ENCODE data around the gene DNAH10. TPM values are rescaled to one million over a fixed set of nuclear protein-coding genes. Genes with fewer than 3 reads are reported as not detected.

Gene DNAH10
- total RNA-seq, 1 donor from 2014 or later = 0.31 TPM

- Mint-ChIP-seq H3K9me3 (peaks cover 14% of the 10 kb centered on the region), H3K27me3 (ENCODE audit: insufficient read depth) (peaks cover 2% of the 10 kb centered on the region), H3K36me3 (ENCODE audit: low read depth) (no peaks in the 10 kb centered on the region), H3K4me1 (ENCODE audit: low read depth) (no peaks in the 10 kb centered on the region), H3K27ac (no peak overlapping the region), H3K4me3 (no peak overlapping the region)
- DNase-seq (ENCODE audit: low spot score) = no peak
- intact Hi-C loops (cut with micrococcal nuclease) = no loop called here
Observed at GRCh38 chr12:123813349-123813748, 51.2 kb downstream of the DNAH10 start.

- H3K4me1 Mint-ChIP-seq (ENCODE audit: low read depth) = no peaks in the 10 kb centered on the region
- no peak overlapping the region for H3K27ac Mint-ChIP-seq
- H3K9me3 Mint-ChIP-seq = peaks cover 14% of the 10 kb centered on the region
- intact Hi-C loops (cut with micrococcal nuclease) = no loop called here
- H3K4me3 Mint-ChIP-seq = no peak overlapping the region
- H3K27me3 Mint-ChIP-seq (ENCODE audit: insufficient read depth) = peaks cover 4% of the 10 kb centered on the region
- no peak for DNase-seq (ENCODE audit: low spot score)
- no peaks in the 10 kb centered on the region for H3K36me3 Mint-ChIP-seq (ENCODE audit: low read depth)
Observed at GRCh38 chr12:123815968-123816367, 53.9 kb downstream of the DNAH10 start.

GRCh38 chr12:123816896-123817537, 54.9 kb downstream of the DNAH10 start:
- H3K4me1 Mint-ChIP-seq (ENCODE audit: low read depth) = no peaks in the 10 kb centered on the region

GRCh38 chr12:123822804-123823203, 60.7 kb downstream of the DNAH10 start:
- Mint-ChIP-seq H3K9me3 (no peaks in the 10 kb centered on the region), H3K27me3 (ENCODE audit: insufficient read depth) (peaks cover 9% of the 10 kb centered on the region), H3K4me3 (no peak overlapping the region), H3K36me3 (ENCODE audit: low read depth) (no peaks in the 10 kb centered on the region), H3K27ac (no peak overlapping the region), H3K4me1 (ENCODE audit: low read depth) (no peaks in the 10 kb centered on the region)
- no peak for DNase-seq (ENCODE audit: low spot score)
- intact Hi-C loops (cut with micrococcal nuclease) = no loop called here

More at GRCh38 chr12:123816896-123817537, 54.9 kb downstream of the DNAH10 start:
- H3K27ac Mint-ChIP-seq = no peak overlapping the region
- DNase-seq (ENCODE audit: low spot score) = no peak
- H3K36me3 Mint-ChIP-seq (ENCODE audit: low read depth) = no peaks in the 10 kb centered on the region
- intact Hi-C loops (cut with micrococcal nuclease) = no loop called here
- no peak overlapping the region for H3K4me3 Mint-ChIP-seq
- peaks cover 14% of the 10 kb centered on the region for H3K9me3 Mint-ChIP-seq
- peaks cover 4% of the 10 kb centered on the region for H3K27me3 Mint-ChIP-seq (ENCODE audit: insufficient read depth)

GRCh38 chr12:123828120-123828519, 66.0 kb downstream of the DNAH10 start:
- H3K4me3 Mint-ChIP-seq = no peak overlapping the region
- H3K27ac Mint-ChIP-seq = no peak overlapping the region
- DNase-seq (ENCODE audit: low spot score) = no peak
- peaks cover 10% of the 10 kb centered on the region for H3K27me3 Mint-ChIP-seq (ENCODE audit: insufficient read depth)
- no peaks in the 10 kb centered on the region for H3K9me3 Mint-ChIP-seq
- no peaks in the 10 kb centered on the region for H3K4me1 Mint-ChIP-seq (ENCODE audit: low read depth)
- no peaks in the 10 kb centered on the region for H3K36me3 Mint-ChIP-seq (ENCODE audit: low read depth)
- intact Hi-C loops (cut with micrococcal nuclease) = no loop called here

- no peaks in the 10 kb centered on the region for H3K4me1 Mint-ChIP-seq (ENCODE audit: low read depth)
- no peaks in the 10 kb centered on the region for H3K36me3 Mint-ChIP-seq (ENCODE audit: low read depth)
- no peak overlapping the region for H3K4me3 Mint-ChIP-seq
- H3K27me3 Mint-ChIP-seq (ENCODE audit: insufficient read depth) = peaks cover 10% of the 10 kb centered on the region
- H3K27ac Mint-ChIP-seq = no peak overlapping the region
- no peak for DNase-seq (ENCODE audit: low spot score)
- intact Hi-C loops (cut with micrococcal nuclease) = no loop called here
- H3K9me3 Mint-ChIP-seq = peaks cover 3% of the 10 kb centered on the region
Observed at GRCh38 chr12:123828854-123829547, 66.9 kb downstream of the DNAH10 start.

- Mint-ChIP-seq H3K27ac (no peak overlapping the region), H3K9me3 (peaks cover 3% of the 10 kb centered on the region), H3K36me3 (ENCODE audit: low read depth) (no peaks in the 10 kb centered on the region), H3K4me1 (ENCODE audit: low read depth) (no peaks in the 10 kb centered on the region), H3K4me3 (no peak overlapping the region), H3K27me3 (ENCODE audit: insufficient read depth) (peaks cover 10% of the 10 kb centered on the region)
- intact Hi-C loops (cut with micrococcal nuclease) = no loop called here
- no peak for DNase-seq (ENCODE audit: low spot score)
Observed at GRCh38 chr12:123829561-123829960, 67.5 kb downstream of the DNAH10 start.

- no peak overlapping the region for H3K4me3 Mint-ChIP-seq
- H3K36me3 Mint-ChIP-seq (ENCODE audit: low read depth) = no peaks in the 10 kb centered on the region
- H3K27me3 Mint-ChIP-seq (ENCODE audit: insufficient read depth) = peaks cover 8% of the 10 kb centered on the region
- intact Hi-C loops (cut with micrococcal nuclease) = no loop called here
- H3K4me1 Mint-ChIP-seq (ENCODE audit: low read depth) = no peaks in the 10 kb centered on the region
- H3K9me3 Mint-ChIP-seq = peaks cover 3% of the 10 kb centered on the region
- DNase-seq (ENCODE audit: low spot score) = no peak
- no peak overlapping the region for H3K27ac Mint-ChIP-seq
Observed at GRCh38 chr12:123830675-123831074, 68.6 kb downstream of the DNAH10 start.

- intact Hi-C loops (cut with micrococcal nuclease) = no loop called here
- H3K36me3 Mint-ChIP-seq (ENCODE audit: low read depth) = no peaks in the 10 kb centered on the region
- DNase-seq (ENCODE audit: low spot score) = no peak
- H3K9me3 Mint-ChIP-seq = peaks cover 3% of the 10 kb centered on the region
- H3K27me3 Mint-ChIP-seq (ENCODE audit: insufficient read depth) = peaks cover 8% of the 10 kb centered on the region
- H3K4me3 Mint-ChIP-seq = no peak overlapping the region
- H3K27ac Mint-ChIP-seq = no peak overlapping the region
- no peaks in the 10 kb centered on the region for H3K4me1 Mint-ChIP-seq (ENCODE audit: low read depth)
Observed at GRCh38 chr12:123832052-123832451, 70.0 kb downstream of the DNAH10 start.

- H3K4me3 Mint-ChIP-seq = no peak overlapping the region
Observed at GRCh38 chr12:123833830-123834229, 71.7 kb downstream of the DNAH10 start.

GRCh38 chr12:123834845-123835244, 72.7 kb downstream of the DNAH10 start:
- DNase-seq (ENCODE audit: low spot score) = no peak

More at GRCh38 chr12:123833830-123834229, 71.7 kb downstream of the DNAH10 start:
- Mint-ChIP-seq H3K36me3 (ENCODE audit: low read depth) (no peaks in the 10 kb centered on the region), H3K4me1 (ENCODE audit: low read depth) (no peaks in the 10 kb centered on the region), H3K9me3 (peaks cover 3% of the 10 kb centered on the region), H3K27me3 (ENCODE audit: insufficient read depth) (no peaks in the 10 kb centered on the region), H3K27ac (no peak overlapping the region)
- DNase-seq (ENCODE audit: low spot score) = no peak
- intact Hi-C loops (cut with micrococcal nuclease) = no loop called here

GRCh38 chr12:123836292-123836691, 74.2 kb downstream of the DNAH10 start:
- no peak for DNase-seq (ENCODE audit: low spot score)
- H3K4me1 Mint-ChIP-seq (ENCODE audit: low read depth) = no peaks in the 10 kb centered on the region
- H3K36me3 Mint-ChIP-seq (ENCODE audit: low read depth) = no peaks in the 10 kb centered on the region
- peaks cover 3% of the 10 kb centered on the region for H3K9me3 Mint-ChIP-seq
- peaks cover 5% of the 10 kb centered on the region for H3K27me3 Mint-ChIP-seq (ENCODE audit: insufficient read depth)
- H3K27ac Mint-ChIP-seq = no peak overlapping the region
- H3K4me3 Mint-ChIP-seq = no peak overlapping the region
- intact Hi-C loops (cut with micrococcal nuclease) = no loop called here

More at GRCh38 chr12:123834845-123835244, 72.7 kb downstream of the DNAH10 start:
- Mint-ChIP-seq H3K4me3 (no peak overlapping the region), H3K36me3 (ENCODE audit: low read depth) (no peaks in the 10 kb centered on the region), H3K27me3 (ENCODE audit: insufficient read depth) (peaks cover 3% of the 10 kb centered on the region), H3K9me3 (peaks cover 3% of the 10 kb centered on the region), H3K4me1 (ENCODE audit: low read depth) (no peaks in the 10 kb centered on the region), H3K27ac (no peak overlapping the region)
- intact Hi-C loops (cut with micrococcal nuclease) = no loop called here

GRCh38 chr12:123839826-123840225, 77.7 kb downstream of the DNAH10 start:
- no peak for DNase-seq (ENCODE audit: low spot score)
- Mint-ChIP-seq H3K4me3 (no peak overlapping the region), H3K4me1 (ENCODE audit: low read depth) (no peaks in the 10 kb centered on the region), H3K27me3 (ENCODE audit: insufficient read depth) (peaks cover 5% of the 10 kb centered on the region), H3K9me3 (no peaks in the 10 kb centered on the region), H3K36me3 (ENCODE audit: low read depth) (no peaks in the 10 kb centered on the region), H3K27ac (no peak overlapping the region)
- intact Hi-C loops (cut with micrococcal nuclease) = loop anchor here (5.0 kb wide), 1 partner anchor 38 kb away; no protein-coding TSS in a partner anchor

All from activated T-helper 1 cell treated with anti-CD3 and anti-CD28 coated beads, Interleukin-12 subunit alpha, Interleukin-12 subunit beta, Interleukin-2, Interleukin-4 antibody, amounts not matched to agents 30 ng/mL and 10 ng/mL and 1 ng/mL, durations not matched to agents 14 hours and 24 hours and 36 hours (primary cell).